ENCODE results near the gene TAMALIN.

TAMALIN gene

DNA sequence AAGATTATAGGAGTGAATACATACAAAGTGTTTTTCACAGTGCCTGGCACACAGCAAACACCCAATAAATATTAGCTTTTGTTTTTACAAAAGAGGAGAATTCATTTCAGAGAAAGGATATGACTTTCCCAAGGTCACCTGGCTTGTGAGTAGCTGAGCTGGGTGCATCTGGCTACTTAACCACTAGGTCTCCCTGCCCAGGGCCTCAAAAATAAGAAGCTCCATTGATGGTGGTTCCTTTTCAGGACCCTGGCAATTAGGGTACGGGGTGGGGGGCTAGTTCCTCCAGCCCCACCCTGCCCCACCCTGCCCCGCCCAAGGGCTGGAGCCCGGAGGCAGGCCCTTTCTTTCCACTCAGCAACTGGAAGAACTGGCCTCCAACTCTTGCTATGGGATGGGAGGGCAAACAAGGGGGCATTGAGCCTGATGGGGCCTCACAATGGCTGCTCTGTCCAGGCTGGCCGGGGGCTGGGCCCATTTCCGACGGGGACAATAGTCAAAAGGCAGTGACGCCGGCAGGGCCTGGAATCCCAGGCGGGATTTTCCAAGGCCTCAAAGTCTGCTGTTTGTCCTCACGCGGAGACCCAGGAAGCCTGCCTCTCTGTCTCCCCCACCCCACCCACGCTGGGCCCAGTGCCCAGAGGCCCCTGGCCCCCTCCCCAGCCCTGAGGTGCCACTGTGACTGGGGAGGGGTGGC lies 54.9 kb downstream of the TAMALIN start:
- TF ChIP-seq MYC (IDR thresholded peaks at IDR 0.05; ENCODE audit: low read depth, low read length) (no peak), CTCF (IDR thresholded peaks at IDR 0.05; ENCODE audit: low read depth, low read length) (no peak), MAX (IDR thresholded peaks at IDR 0.05; ENCODE audit: low read depth, low read length) (no peak), POLR2A (IDR thresholded peaks at IDR 0.05; ENCODE audit: extremely low read depth, insufficient read length) (no peak)
- DNase-seq (ENCODE audit: low read depth) = no peak
- H3K4me3 ChIP-seq (ENCODE audit: low read depth, low read length) = no peak overlapping the region

DNA sequence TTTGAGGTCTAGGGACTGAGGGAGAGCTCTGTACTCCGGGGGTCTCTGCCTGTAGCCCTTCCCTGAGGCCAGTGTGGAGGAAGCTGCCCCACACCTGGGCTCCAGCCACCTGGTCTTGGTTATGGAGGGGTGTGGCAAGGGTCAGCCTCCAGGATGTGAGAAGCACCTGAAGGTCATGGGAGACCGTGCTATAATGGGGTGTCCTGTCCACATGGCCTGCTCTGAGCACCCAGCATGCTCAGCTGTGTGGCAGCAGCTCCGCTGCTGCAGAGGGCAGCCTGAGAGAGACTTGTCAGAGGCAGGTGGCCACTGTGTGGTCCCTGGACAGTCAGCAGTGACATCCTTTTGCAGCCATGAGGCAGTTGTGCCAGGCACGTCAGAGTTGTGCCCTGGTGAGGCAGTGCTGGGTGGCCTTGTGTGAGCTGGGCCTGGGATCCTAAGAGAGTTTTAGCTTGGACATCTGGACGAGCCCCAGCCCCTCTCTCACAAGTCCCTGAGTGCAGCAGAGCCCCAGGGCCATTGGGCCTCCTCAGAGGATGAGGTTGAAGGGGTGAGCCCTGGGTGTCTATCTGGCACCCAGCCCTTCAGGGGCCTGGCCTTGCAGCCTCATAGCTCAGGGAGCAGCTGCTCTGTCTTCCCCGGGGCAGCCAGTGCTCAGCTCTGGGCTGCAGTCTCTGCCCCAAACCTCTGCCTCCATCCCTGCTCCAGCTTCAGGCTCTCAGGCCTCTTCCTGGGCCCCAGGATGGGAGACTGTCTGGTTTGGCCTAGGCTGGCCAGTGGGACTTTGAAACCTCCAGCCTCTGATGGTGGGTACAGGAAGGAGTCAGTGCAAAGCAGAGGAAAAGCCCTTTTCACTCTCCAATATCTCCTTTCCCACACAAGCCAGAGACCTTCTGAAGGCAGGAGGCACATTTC lies 55.7 kb downstream of the TAMALIN start:
- TF ChIP-seq POLR2A (IDR thresholded peaks at IDR 0.05; ENCODE audit: extremely low read depth, insufficient read length) (no peak), MYC (IDR thresholded peaks at IDR 0.05; ENCODE audit: low read depth, low read length) (no peak), CTCF (IDR thresholded peaks at IDR 0.05; ENCODE audit: low read depth, low read length) (no peak), MAX (IDR thresholded peaks at IDR 0.05; ENCODE audit: low read depth, low read length) (no peak)
- no peak overlapping the region for H3K4me3 ChIP-seq (ENCODE audit: low read depth, low read length)
- DNase-seq (ENCODE audit: low read depth) = no peak

DNA sequence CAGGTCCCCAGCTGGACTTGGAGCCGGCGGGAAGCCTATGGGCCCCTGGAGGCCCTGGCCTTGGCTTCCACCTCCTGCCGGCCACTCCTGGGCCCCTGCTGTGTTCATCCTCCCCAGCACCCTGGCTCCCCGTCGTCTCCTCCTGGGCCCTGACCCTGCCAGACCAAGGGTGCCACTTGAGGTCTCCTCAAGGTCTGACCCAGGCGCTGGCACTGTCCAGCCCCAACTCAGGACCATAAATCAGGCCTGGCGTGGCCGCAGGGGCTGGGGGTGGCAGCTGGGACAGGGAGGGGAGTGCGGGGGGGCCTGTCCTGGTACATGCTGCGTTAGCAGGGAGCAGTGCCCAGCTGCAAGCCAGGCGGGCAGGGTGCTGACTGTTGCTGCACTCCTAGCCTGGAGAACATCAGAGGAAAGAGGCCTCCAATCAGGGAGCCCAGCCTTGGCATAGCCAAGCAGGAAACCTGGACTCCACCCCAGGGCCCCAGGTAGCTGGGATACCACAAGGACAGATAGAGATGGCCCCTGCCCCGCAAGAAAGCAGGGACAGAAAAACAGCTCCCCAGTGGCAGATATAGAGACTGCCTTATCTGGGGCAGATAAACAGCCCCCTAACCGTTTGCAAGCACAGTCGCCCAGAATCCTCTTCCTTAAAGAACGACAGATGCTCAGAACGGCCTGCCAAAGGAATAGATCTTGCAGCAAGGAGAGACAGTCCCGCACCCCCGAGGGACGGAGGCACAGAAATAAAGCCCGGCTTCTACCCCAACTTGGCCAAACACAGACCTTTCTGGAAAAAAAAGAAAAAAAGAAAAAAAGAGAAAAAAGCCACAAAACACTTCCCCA lies 56.6 kb downstream of the TAMALIN start:
- H3K4me3 ChIP-seq (ENCODE audit: low read depth, low read length) = no peak overlapping the region
- no peak for DNase-seq (ENCODE audit: low read depth)
- TF ChIP-seq MAX (IDR thresholded peaks at IDR 0.05; ENCODE audit: low read depth, low read length) (no peak), POLR2A (IDR thresholded peaks at IDR 0.05; ENCODE audit: extremely low read depth, insufficient read length) (no peak)

- TF ChIP-seq MAX (IDR thresholded peaks at IDR 0.05; ENCODE audit: low read depth, low read length) (no peak), MYC (IDR thresholded peaks at IDR 0.05; ENCODE audit: low read depth, low read length) (no peak), POLR2A (IDR thresholded peaks at IDR 0.05; ENCODE audit: extremely low read depth, insufficient read length) (no peak), CTCF (IDR thresholded peaks at IDR 0.05; ENCODE audit: low read depth, low read length) (no peak)
- DNase-seq (ENCODE audit: low read depth) = no peak
- no peak overlapping the region for H3K4me3 ChIP-seq (ENCODE audit: low read depth, low read length)
Observed at GRCh38 chr12:52063981-52064649, 57.4 kb downstream of the TAMALIN start.

Data from NB4 (cell line).